Mucosa of stomach (tissue), 1 donor: ENCODE data around the gene KIF16B.
"Not testable (repeated sequence)": the region's sequence is repeated elsewhere in the genome, so short reads cannot be mapped to it uniquely, and the experiment has no call there.

Experiments
- H3K27me3 ChIP-seq: one replicate; pipeline ENCODE4 v1.7.0; 2013; ENCODE audit warnings: mild to moderate bottlenecking, low read length; ENCODE audit not compliant: control insufficient read depth, insufficient read depth
- H3K36me3 ChIP-seq: one replicate; pipeline ENCODE4 v1.7.0; 2013; ENCODE audit warnings: low read length; ENCODE audit not compliant: control insufficient read depth, insufficient read depth
- H3K4me1 ChIP-seq: one replicate; pipeline ENCODE4 v1.7.0; 2013; ENCODE audit warnings: mild to moderate bottlenecking, low read length; ENCODE audit not compliant: control insufficient read depth, insufficient read depth
- H3K4me3 ChIP-seq: one replicate; pipeline ENCODE4 v1.7.0; 2013; ENCODE audit warnings: low read length
- H3K9ac ChIP-seq: one replicate; pipeline ENCODE4 v1.7.0; 2013; ENCODE audit warnings: mild to moderate bottlenecking, low read length, moderate library complexity
- H3K9me3 ChIP-seq: one replicate; pipeline ENCODE4 v1.7.0; 2013; ENCODE audit warnings: mild to moderate bottlenecking, low read length, moderate library complexity; ENCODE audit not compliant: control insufficient read depth
- donor health status: Pancreatic carcinoma.

KIF16B gene

DNA sequence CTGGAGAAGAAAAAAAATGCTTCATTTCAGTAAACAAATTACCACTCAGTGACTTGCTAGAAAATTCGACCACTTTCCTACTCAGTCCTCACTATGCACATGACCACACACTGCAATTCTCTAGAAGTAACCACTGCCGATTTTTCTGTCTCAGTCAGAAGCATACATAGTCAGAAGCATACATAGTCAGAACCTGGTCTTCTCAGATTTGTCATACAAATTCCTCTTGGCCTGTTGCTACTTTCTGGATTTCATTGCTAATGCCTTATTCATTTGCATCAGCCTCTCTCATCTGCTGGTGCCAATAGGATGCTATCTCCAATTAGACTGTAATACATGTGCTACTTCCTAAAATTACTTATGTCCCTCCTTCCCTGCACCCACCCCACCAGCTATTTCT lies 10.2 kb upstream of the KIF16B start:
- no peaks in the 10 kb centered on the region for H3K9me3 ChIP-seq
- H3K4me3 ChIP-seq = no peak overlapping the region
- H3K27me3 ChIP-seq = no peaks in the 10 kb centered on the region
- H3K9ac ChIP-seq = no peak overlapping the region
- H3K4me1 ChIP-seq = peaks cover 19% of the 10 kb centered on the region
- H3K36me3 ChIP-seq = no peaks in the 10 kb centered on the region

DNA sequence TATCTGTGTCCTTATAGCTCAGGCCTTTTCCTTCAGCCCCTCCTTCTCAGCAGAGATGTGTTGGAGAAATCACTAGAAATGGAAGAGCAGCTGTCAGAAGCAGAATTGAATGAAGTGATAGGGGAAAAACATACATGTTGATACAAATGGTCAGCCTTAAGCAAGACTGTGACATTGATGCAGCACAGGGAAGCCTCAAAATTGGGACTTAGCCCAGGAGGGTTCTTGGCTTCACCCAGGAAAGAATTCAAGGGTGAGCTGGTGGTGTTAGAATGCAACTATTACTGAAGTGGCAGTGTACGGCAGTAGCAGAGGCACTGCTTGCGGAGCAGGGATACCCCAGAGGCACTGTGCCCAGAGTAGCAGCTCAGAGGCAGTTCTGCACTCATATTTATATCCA lies 8.0 kb upstream of the KIF16B start:
- H3K9me3 ChIP-seq = no peaks in the 10 kb centered on the region
- H3K4me1 ChIP-seq = peaks cover 19% of the 10 kb centered on the region
- H3K36me3 ChIP-seq = no peaks in the 10 kb centered on the region
- no peaks in the 10 kb centered on the region for H3K27me3 ChIP-seq
- H3K4me3 ChIP-seq = no peak overlapping the region
- H3K9ac ChIP-seq = no peak overlapping the region

DNA sequence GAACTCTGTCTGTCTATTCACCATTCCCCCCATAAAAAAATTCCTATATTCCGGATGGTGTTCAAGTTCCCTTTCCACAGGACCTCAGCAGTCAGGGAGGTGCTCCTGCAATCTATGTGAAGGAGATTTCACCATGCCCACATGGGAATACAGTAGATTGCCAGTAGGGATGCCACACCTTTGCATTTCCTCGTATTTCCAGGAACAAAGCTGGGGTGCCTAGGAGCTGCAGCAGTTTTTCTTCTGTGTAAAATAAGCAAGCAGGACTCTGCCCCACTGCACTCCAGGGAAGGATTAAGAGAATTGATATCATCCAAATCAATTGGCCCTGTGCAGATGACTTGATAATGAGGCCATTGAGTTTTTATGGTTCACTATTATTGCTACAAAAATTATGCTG lies 7.4 kb upstream of the KIF16B start:
- Histone ChIP-seq H3K4me3 (no peak overlapping the region), H3K9ac (no peak overlapping the region), H3K9me3 (no peaks in the 10 kb centered on the region), H3K27me3 (no peaks in the 10 kb centered on the region), H3K4me1 (peaks cover 19% of the 10 kb centered on the region), H3K36me3 (no peaks in the 10 kb centered on the region)

DNA sequence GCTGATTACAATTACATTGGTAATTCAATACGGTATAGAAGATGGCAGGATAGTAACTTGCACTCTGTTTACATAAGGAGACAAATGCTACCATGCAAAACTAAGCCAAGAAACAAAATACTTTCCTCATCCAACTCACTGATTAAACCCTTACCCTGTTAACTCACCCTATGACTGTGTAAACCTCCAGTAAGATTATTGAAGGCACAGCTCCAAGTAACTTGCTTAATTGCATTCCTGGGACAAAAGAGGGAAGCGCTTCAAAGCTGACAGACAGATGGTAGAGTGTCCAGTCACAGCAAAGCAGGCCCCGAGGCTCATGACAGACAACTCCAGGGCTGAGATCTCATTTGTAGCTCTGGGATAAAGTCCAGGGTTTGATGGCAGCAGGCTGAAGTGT lies 6.9 kb upstream of the KIF16B start:
- H3K27me3 ChIP-seq = no peaks in the 10 kb centered on the region

DNA sequence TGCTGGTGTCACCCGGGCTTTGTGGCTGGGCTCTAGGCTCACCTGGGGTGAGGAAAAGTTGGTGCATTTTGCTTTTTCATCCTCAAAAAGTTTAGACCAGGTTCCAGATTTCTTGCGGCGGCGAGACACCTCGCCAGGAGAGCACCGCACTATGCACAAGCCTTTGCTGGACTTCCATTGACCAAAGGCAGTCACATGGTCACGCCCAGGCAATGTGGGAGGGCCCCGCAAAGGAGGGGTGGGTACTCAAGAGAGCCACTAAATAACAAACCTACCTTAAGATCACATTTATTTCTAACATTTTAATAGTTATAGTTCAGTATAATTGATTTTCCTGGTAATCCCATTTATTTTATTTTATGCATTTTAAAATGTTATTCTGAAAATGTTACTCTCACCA lies 3.0 kb upstream of the KIF16B start:
- Histone ChIP-seq H3K4me1 (peaks cover 30% of the 10 kb centered on the region), H3K27me3 (no peaks in the 10 kb centered on the region), H3K36me3 (no peaks in the 10 kb centered on the region), H3K9ac (no peak overlapping the region), H3K4me3 (no peak overlapping the region), H3K9me3 (no peaks in the 10 kb centered on the region)

More for the DNA sequence above, 6.9 kb upstream of the KIF16B start:
- no peak overlapping the region for H3K9ac ChIP-seq
- no peak overlapping the region for H3K4me3 ChIP-seq
- no peaks in the 10 kb centered on the region for H3K36me3 ChIP-seq
- peaks cover 19% of the 10 kb centered on the region for H3K4me1 ChIP-seq
- H3K9me3 ChIP-seq = no peaks in the 10 kb centered on the region

DNA sequence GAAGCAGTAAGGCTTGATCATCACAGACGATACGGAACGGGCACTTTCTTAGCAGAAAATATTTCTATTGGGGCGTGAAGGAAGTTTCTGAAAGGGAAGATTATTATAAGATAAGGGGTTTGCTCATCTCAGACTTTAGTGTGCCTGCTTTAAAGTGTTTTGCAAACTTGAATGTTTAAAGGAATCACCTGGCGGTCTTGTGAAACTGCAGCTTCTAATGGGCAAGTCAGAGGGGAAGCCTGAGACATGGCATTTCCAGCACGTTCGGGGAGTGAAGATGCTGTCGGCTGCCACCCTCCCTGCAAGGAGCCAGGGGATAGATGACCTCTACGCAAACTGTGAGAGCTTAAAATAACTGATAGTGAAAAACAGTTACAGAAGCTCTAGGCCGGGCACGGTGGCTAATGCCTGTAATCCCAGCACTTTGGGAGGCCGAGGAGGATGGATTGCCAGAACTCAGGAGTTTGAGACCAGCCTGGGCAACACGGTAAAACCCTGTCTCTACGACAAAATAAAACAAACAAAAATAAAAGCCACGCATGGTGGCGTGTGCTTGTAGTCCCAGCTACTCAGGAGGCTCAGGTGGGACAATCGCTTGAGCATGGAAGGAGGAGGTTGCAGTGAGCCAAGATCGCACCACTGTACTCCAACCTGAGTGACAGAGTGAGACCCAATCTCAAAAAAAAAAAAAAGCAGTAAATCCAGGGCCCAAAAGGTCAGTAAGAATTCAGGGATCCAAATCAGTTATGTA lies 2.3 kb upstream of the KIF16B start:
- no peaks in the 10 kb centered on the region for H3K9me3 ChIP-seq
- H3K36me3 ChIP-seq = no peaks in the 10 kb centered on the region
- peaks cover 28% of the 10 kb centered on the region for H3K4me1 ChIP-seq
- peak overlapping the region; percentile 40 for H3K9ac ChIP-seq
- no peaks in the 10 kb centered on the region for H3K27me3 ChIP-seq
- no peak overlapping the region for H3K4me3 ChIP-seq

DNA sequence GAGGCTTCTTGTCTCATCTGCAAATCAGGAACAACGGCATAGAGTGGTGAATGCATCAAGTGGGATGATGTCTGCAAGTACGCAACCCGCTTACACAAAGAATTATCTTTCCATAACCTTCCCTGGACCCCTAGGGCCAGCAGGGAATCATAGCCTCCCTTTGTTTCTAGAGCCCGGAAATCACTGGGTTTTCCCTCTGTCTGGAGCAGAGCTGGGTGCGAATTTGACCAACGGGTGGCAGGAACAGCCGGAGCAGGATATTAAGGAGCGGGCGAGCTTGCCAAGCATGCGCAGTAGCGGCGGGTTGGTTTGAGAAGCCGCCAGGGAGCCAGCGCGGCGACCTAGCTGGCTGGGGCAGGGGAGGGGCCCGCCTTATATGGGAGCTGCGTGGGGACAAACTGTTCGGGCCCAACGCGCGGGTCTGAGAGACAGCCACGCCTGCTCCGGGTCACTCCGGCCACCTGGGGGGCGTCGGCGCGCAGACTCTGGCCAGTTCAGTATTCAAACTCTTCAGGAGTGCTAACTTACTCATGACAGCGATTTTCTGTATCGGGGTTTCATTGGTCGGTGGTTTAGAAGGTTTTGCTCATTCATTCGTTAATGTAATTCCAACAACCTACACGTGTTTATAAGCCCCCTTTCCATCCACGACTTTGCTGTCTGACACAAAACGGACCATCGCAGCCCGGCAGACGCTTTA lies 1.6 kb upstream of the KIF16B start:
- Histone ChIP-seq H3K4me1 (peaks cover 21% of the 10 kb centered on the region), H3K9me3 (no peaks in the 10 kb centered on the region), H3K4me3 (peak overlapping the region; percentile 49), H3K9ac (peak overlapping the region; percentile 40), H3K27me3 (no peaks in the 10 kb centered on the region), H3K36me3 (no peaks in the 10 kb centered on the region)

DNA sequence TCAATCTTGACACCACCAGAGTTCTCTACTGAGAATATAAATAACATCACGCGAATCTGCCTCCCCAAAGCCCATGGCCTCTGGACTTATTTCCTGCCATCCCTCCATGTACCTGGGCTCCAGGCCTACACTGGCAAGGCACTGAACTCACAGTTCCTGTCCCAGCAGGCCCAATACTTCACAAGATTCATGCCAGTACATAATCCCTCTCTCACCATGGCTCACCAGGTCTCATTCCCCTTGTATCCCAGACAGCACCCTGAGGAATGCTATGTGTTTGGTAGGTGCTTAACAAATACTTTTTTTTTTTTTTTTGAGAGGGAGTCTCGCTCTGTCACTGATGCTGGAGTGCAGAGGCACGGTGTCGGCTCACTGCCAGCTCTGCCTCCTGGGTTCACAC lies 1.9 kb downstream of the KIF16B start:
- H3K27me3 ChIP-seq = no peaks in the 10 kb centered on the region
- H3K4me3 ChIP-seq = no peak overlapping the region
- H3K36me3 ChIP-seq = no peaks in the 10 kb centered on the region
- peaks cover 15% of the 10 kb centered on the region for H3K4me1 ChIP-seq
- H3K9me3 ChIP-seq = no peaks in the 10 kb centered on the region
- H3K9ac ChIP-seq = no peak overlapping the region

DNA sequence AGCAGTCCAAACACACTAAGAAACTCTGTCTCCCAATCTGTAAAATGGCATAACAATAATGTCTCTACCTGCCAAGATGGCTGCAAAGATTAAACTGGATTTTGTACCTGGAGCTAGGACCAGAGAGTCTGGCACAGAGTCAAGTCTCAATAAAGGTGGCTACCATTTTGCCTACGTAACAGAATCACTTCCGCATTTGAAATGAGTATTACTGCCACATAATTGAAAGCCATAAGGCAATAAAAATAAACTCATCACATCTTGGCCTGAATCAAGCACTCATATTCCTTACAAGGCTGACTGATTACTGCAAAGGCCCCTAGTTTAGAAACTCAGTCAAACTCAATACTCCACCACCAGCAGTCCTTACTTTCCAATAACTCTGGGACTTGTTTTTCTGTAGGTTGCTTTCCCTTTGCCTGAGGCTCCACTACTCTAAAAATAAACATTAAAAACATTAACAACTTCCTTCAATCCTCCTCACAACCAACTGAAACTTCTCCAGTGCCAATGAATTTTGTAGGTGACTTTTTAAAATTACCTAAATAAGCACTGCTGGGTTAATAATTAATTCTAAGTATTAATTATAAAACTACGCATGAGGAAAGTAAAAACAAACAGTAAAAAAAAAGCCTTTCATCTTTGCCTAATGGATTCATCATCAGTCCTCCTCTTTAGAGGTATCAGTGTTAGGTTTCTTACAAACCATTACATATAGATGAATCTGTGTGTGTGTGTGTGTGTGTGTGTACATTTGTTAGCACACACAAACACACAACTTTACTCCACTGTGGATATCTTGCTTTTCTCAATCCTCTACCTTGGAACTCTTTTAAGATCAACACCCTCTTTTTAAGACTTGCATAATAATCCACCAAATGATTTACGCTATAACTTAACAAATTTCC lies 3.7 kb downstream of the KIF16B start:
- no peaks in the 10 kb centered on the region for H3K27me3 ChIP-seq
- no peaks in the 10 kb centered on the region for H3K9me3 ChIP-seq
- no peak overlapping the region for H3K4me3 ChIP-seq
- no peak overlapping the region for H3K9ac ChIP-seq
- H3K36me3 ChIP-seq = no peaks in the 10 kb centered on the region
- peaks cover 13% of the 10 kb centered on the region for H3K4me1 ChIP-seq

DNA sequence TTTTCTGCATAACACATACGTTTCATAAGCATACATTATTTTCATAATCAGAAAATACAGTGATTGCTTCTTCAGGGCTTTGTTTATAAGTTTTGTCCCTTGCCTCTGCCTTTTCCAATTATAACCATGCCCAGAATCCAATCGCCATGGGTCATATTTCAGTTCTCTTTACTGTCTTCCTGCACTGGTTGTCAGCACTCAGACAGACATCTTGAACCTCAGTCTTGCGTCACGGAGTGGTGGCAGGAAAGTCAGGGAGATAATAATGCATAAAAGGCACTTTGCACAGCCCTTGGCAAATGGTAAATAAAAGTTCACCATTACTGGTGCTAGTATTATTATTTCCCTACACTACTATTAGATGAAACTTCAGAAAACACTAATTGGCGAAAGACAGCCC lies 7.2 kb downstream of the KIF16B start:
- no peaks in the 10 kb centered on the region for H3K9me3 ChIP-seq
- H3K9ac ChIP-seq = no peak overlapping the region
- H3K4me3 ChIP-seq = no peak overlapping the region
- H3K36me3 ChIP-seq = no peaks in the 10 kb centered on the region
- H3K27me3 ChIP-seq = no peaks in the 10 kb centered on the region
- H3K4me1 ChIP-seq = peaks cover 3% of the 10 kb centered on the region

DNA sequence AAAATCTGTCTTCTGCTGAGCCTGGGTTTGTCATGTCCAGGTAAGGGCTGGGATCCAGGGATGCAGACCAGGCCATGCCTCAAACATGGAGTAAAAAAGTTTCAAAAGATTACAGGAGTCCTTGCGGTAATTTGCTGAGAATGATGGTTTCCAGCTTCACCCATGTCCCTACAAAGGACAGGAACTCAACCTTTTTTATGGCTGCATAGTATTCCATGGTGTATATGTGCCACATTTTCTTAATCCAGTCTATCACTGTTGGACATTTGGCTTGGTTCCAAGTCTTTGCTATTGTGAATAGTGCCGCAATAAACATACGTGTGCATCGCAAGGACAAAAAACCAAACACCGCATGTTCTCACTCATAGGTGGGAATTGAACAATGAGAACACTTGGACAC lies 9.2 kb downstream of the KIF16B start:
- not testable (repeated sequence) for H3K9ac ChIP-seq, H3K9me3 ChIP-seq, H3K27me3 ChIP-seq, H3K36me3 ChIP-seq, H3K4me1 ChIP-seq, H3K4me3 ChIP-seq
